GM18519 (cell line): ENCODE measurements around the gene RAMP1.
"Not testable (repeated sequence)": the region's sequence is repeated elsewhere in the genome, so short reads cannot be mapped to it uniquely, and the experiment has no call there.

ENCODE experiments used
- ATAC-seq: cut with Tn5 transposase; IDR thresholded peaks from one replicate; pipeline ENCODE4 v1.9.1; 2021; ENCODE audit warnings: mild to moderate bottlenecking, moderate library complexity; ENCODE audit not compliant: unreplicated experiment, low FRiP score

Gene RAMP1

DNA sequence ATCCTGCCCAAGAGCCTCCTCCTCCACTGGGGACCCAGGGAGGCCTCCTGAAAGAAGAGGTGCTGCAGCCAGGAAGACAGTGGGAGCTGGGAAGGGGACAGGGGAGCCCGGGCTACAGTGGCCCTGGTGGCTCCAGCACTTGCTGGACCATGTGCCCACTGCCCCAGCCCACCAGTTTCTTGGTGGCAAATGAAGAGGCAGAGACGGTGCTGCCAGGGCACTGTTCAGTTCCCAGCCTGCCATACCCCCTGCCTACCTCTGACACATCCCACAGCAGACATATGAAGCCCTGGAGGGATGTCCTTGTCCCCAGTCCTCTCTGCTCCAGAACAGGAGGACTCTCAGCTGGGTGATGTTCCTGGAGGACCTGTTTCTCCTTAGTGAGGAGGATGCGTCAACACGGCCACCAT lies 3.7 kb downstream of the RAMP1 start:
- ATAC-seq, result no peak

DNA sequence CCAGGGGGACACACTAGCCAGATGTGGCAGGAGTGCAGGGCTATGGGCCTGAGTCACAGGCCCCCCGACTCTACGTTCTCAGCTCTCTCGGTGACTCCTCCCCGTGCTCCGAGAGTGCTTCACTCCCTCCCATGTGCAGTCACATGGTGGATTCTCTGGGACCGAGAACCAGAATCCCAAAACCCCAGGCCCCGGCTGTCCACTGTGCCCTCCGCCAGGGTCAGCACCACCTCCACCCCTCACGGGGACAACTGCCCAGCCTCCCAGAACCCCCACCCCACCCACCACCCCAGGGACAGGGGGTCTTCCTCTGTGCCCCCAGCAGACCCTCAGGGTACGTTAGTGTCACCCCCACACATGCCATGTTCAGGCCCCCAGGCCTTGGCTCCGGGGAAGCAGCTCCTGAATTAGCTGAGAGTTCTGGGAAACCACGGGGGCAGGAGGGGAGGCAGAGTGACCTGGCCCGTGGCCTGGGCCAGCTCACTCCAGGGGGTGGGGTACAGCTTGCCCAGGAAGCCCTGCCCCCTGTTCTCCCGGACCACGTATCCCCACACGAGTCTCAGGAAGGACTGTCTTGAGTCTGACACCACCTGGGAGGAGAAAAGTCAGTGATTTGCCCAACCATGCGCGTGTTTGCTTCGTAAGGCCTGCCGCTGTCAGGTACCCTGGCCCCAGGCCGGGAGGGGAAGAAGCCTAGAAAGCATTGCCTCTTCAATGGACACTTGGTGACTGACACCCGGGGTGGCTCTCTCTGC lies 4.4 kb downstream of the RAMP1 start:
- ATAC-seq, result no peak

DNA sequence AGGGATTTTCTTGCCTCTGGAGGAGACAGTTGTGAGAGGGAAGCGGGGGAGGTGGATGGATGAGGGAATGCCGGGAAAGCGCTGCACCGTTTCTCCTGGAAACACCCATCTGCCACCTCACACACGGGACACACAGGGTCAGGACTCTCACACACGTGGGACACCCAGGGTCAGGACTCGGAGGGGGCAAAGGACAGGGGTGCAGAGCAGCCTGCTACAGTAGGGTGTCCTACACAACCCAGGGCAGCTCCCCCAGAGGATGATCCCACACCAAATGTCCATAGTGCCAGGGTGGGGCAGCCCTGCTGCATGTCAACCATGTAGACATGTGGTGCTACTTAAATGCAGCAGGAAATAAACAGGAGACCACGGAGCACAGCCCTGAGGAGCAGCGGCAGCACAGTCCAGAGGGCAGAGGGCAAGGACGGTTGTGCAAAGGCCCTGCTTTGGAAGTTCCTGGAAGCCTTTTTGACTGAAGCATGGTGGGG lies 5.1 kb downstream of the RAMP1 start:
- no peak for ATAC-seq

DNA sequence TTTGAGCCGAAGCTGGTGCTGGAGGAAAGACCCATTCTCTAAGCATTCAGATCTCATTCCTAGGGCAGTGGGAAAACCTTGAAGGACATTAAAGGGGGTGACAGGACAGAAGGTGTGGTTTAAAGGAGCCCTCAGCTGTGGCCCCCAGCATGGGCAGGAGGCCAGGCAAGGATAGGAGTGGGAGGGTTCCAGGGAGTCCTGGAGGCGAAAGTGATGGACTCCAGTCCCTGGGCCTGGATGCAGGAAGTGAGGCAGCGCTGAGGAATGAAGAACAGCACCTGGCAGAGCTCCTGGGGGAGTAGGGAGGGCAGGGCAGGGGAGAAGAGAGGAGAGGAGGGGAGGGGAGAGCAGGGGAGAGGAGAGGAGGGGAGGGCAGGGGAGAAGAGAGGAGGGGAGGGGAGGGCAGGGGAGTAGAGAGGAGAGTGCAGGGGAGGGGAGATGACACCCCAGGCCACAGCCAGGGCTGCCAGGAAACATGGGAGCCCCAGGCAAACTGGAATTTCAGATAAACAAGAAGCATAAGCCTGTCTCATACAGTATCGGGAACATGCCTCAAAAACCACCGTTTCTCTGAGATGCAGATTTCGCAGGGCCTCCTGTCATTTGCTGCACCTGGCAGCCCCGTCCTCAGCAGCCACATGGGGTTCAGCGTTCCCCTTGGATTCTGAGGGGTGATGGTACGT lies 5.7 kb downstream of the RAMP1 start:
- no peak for ATAC-seq

DNA sequence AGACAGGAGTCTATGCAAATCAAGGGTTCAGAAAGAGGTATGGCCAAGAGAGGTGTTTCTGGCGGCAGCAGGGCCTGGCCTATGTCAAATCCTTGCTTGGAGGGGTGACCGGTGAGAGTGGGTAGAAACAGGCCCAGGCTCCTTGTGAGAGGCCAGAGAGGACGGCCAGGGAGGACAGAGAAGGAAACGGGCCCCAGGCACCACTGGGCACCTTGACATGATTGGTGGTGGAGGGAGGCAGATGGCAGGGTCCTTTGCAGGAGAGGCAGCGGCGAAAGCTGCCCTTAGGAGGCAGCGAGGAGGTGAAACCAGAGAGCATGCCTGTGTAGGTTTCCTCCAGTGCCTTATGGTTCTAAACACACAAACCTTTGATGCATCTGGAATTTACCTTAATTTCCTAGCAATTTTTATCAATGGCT lies 6.2 kb downstream of the RAMP1 start:
- no peak for ATAC-seq

DNA sequence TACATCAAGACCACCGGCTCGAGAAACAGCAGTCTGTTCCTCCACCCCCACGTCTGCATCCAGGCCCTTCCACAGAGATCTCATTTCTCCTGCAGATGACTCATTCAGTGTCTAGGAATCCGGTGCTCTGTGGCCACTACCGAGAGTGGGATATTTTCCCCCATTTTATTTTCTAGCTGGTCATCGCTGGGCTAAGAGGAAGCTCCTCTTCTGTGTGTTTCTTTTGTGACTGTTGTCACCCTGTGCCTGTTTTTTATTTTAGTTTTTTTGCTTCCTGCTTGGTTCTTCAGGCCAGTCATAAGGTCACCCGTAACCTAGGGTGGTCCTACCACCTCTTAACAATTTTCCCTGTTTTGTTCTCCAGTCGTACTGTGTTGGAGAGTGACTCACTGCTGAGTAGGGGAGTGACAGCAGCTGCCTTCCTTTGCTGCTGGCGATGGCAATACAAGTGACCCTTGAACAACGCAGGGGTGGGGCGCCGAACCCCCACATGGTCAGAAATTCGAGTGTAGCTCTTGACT lies 6.7 kb downstream of the RAMP1 start:
- ATAC-seq, result no peak

DNA sequence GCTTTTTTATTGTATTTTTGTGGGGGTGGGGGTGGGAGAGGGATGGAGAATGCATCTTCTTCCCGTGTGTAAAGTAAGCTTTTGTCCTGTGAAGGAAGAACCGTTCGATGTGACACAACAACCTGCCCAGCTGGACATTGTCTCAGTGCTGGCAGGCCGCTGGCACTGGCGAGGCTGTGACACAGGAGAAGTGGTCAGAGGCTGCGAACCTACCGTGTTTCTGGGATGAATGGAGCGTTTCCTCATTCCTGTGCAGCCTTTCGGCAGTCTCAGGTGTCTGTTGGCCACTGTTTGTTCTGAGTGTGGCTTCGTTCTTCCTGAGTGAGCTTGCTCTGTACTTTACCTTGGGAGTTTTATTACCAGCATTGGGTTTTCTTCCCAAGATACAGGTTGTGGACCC lies 8.0 kb downstream of the RAMP1 start:
- ATAC-seq, result no peak

DNA sequence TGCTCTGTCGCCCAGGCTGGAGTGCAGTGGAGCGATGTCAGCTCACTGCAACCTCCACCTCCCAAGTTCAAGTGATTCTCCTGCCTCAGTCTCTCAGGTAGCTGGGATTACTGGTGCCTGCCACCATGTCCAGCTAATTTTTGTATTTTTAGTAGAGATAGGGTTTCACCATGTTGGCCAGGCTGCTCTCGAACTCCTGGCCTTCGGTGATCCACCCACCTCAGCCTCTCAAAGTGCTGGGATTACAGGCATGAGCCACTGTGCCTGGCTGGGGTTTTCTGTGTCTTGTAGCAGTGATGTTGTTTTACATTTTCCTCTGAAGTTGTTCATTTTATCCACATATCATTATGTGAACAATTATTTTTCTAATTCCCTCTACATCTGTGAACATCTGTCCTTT lies 8.7 kb downstream of the RAMP1 start:
- ATAC-seq, result not testable (repeated sequence)

DNA sequence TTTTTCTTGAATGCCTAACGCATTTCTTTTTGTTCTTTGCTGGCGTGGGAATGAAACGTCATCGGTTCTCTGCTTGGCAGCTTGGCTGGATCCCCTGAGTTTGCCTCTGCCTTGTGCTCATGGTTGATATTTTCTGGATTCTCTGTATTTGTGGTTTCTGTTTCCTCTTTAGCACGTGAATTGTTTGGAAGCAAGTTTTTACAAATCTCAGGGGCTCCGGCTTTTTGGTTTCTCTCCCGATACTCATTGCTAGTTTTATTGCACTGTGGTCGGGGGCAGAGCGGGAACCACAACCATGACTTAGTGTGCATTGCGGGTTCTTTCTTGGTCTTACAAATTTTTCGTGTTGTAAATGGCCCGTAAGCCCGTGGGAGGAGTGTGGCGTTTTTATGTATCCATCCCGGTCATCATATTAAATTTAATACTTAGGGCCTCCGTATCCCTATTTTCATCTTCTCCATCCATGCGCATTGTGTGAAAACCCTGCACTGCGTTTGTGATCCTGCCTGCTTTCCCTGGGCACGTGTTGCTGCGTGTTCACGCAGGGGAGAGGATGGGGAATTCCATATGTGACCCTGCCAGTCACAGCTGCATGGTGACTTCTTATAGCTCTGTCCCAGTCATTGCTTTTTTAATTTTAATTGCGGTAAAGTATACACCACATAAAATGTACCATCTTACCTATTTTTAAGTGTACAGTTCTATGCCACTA lies 9.4 kb downstream of the RAMP1 start:
- no peak for ATAC-seq

DNA sequence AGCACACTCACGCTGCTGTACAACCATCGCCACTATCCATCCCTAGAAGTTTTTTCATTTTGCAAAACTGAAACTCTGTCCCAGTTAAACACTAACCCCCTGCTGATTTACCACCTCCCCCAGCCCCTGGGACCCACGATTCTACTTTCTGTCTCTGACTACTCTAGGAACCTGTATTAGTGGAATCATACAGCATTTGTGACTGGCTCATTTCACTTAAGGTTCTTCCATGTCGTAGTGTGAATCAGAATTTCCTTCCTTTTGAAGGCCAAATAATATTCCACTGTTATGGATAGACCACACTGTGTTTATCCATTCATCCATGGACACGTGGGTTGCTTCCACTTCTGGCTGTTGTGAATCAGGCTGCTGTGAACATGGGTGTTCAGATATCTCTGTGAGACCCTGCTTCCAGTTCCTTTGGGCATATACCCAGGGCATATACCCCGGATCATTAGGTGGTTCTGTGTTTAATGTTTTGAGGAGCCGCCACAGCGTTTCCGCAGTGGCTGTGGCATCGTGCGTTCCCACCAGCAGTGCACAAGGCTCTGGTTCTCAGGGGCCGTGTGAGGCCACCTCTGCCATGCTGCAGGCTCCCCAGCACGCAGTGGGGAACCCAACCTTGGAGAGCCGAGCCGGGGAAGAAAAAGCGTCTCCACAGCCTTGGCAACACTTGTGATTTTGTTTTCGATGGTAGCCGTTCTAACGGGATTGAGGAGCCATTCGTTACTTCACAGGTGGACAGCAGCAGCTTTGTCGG lies 10.1 kb downstream of the RAMP1 start:
- ATAC-seq, result no peak

DNA sequence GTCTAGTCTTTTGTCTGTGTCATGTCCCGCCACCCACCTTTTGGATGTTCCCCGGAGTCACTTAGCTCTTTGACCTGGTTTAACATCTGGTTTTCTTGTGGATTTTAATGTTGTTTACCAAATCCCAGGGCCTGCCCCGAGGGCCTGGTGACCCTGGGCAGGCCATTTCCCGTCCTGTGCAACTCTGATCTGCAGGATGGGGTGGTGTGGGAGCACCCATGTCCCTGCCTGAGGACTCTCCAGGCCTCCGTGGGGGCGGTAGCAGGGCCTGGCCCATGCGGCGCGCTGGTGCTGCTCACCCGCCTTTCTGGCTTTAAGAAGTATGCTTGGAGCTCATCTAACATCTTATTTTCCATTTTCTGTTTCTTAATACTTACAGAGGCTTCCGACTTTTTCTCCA lies 10.7 kb downstream of the RAMP1 start:
- ATAC-seq, result no peak

DNA sequence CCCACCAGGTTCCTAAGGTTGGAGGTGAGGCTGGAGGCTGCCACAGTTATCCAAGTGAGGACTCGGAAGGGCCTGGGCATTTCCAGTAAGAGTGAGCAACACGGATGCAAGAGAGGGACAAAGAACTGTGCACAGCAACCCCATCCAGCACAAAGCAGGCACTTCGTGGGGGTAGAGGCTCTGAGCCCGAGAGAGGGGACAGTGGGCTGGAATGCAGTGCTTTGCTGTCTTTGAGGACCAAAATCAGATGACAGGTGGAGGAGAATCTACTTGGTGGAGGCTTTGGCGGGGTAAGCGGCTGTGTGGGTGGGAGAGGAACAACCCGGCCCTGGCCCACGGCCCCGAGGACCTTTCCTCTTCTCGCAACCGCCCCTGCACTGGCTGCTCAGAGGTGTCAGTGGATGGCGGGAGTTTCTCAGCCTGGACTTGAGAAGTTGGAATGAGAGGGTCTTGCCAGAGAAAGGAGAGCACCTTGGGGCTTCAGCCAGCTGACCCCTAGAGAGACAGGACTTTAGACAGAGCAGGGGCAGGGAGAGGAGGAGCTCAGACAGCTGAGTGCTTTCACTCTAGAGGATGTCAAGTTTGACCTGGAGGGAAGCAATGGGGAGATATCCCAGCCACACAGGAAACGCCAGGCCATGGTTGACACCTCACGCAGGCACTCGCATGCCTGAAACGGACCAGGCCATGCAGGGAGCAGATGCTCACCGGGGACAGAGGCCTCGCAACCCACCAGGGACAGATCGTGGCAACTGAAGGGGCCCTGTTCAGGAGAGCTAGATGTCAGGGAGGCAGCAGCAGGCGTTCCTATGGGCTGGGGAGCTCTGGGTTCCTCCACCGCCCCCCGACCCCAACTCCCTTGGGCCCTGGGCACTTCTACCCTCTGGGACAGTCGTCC lies 11.6 kb downstream of the RAMP1 start:
- ATAC-seq, result no peak

DNA sequence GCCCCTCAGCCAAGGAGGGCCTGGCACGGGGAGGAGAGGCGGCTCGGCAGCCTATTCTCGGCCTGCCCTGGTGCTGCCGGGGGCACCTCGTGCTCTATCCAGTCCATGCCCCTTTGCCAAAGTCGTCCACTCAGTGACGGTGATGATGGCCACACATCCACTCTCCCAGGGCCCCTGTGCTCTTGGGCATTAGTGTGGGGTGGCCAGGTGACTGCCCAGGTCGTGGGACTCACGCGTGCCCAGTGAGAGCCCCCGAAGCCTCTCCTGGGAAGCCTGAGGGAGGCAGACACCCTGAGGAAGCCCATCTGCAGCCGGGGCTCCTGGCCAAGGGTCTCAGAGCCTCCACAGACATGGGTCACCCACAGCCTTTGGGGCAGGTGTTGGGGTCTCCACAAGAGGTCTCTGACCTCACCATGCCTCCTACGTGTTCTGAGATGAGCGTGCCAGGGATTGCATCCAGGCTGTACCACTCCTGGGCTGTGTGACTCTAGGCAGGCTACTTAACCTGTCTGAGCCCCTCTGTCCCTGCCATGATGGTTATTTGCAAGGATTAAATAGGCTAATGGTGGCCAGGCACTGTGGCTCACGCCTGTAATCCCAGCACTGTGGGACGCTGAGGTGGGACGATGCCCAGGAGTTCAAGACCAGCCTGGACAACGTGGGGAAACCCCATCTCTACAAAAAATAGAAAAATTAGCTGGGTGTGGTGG lies 12.9 kb downstream of the RAMP1 start:
- no peak for ATAC-seq

DNA sequence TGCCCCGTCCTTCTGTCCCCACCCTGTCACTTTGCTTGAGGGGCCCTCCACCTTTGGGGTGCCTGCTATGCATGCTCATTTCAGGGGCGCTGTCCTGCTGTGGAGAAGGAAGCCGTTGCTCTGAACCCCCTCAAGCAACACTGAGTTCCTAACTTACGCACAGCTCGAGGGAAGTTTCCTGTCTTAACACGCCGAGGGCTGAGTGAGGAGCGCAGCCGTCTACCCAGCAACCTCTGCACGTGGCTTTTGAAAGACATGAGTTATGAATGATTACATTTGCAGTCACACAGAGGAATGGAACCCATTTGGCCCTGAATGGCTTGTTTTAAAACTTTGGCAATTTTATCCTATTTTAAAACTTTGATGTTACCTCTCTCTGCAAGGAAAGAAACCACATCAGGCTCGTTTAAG lies 14.0 kb downstream of the RAMP1 start:
- no peak for ATAC-seq

DNA sequence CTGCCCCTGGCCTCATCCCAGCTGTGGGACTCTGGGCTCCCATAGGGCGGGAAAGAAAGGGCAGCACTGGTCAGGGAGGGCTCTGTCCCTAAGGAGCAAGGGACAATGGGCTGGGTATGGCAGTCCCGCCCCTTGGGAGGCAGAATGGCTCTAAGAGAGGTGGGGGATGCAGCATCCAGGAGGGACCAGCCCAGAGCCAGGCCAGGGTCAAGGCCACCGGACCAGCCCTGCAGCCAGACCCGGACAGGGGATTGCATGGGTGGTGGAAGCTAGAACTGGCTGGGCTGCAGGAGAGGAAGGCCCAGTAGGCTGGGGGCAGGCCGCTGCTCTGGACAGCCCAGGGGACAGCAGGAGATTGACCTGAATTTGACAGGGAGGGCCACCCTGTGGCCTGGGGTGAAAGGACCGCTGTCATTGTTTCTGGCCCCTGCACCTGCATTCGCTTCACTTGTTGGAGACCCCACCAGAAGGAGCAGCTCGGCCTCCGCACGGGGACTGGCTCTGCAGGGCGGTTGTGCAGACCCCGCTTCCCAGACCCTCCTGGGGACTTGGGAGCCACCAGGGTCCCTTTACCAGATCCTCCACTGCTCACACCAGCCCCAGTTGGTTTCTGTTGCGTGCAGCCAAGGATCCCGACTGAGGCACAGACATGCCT lies 14.6 kb downstream of the RAMP1 start:
- no peak for ATAC-seq

DNA sequence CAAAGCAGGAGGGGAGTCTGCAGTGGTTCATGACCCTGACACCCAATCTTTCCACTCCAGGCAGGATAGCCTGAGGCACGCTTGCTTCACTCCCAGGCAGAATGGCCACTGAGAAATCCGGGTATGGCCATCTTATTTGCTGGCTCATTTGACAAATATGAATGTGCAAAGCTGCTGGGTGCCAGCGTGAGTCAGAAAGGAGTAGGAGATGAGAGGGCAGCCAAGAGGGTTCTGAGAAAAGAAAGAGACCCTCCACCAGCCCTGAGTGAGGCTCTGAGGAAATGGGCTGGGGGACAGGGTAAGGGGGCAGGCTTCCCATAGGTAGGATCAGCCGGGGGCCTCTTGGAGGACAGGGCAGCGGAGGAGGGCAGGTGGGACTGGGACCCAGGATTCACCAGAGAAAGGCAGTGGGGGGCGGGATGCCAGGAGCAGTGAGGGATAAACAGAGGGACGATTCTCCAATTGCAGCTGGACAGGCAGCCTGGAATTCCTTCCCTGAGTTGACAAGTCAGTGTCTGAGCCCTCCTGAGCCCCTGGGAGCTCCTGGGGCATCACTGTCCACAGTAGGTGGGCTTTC lies 15.2 kb downstream of the RAMP1 start:
- ATAC-seq, result no peak

DNA sequence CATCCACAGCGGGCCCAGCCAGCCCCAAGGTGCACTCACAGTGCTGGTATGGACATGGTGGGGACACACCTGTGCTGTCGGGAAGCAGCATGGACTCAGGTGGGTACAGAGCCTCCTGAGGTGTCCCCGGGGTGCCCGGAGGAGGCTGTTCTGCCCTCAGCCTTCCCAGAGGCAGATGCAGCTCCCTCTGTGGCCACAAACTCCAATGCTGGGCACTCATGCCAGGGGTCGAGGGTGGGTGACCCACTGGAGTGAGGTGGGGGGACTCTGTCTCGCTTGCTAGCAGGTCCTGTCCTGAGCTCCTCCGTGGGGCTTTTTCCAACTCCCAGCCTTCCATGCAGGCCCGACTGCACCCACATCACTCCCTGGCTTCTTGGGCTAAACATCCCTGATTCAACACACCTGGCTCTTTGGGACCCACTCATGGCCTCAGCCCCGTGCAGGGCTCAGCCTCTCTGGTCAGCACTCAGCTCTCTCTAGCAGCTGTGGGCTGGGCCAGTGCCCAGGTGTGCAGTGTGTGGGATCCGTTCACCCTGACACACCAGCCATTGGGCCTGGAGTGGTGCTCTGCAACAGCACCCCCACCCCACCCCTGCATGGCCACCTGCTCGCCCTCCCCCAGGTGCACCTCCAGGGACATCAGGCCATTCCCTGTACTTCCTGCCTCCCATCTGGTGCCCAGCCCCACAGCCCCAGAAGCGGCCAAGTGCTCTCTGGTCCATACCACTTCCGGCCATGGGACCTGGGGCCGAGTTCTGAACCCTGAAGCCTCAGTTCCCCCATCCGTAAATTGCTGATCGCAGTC lies 16.0 kb downstream of the RAMP1 start:
- no peak for ATAC-seq
